GM20431 (cell line): Measurements from ENCODE around the gene GMNN.

ENCODE experiments used
- in situ Hi-C: fragments of 300-500 bp; cut with MseI, MboI; formaldehyde crosslinking; loops from one replicate; pipeline ENCODE4 v1.15.0; 2020; ENCODE audit warnings: low sequenced_read_pairs; ENCODE audit not compliant: unreplicated experiment

Gene GMNN

DNA sequence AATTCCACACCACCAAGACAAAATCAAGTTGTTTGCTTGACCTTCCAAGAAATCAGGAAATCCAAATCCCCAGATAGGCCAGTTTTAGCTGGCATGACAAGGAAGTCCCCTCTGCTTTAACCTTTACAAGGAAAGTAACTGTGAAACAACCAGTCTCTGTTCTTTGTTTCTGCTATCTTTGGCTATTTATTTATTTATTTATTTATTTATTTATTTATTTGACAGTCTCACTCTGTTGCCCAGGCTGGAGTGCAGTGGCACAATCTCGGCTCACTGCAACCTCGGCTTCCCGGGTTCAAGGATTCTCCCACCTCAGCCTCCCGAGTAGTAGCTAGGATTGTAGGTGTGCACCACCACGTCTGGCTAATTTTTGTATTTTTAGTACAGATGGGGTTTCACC is 14.5 kb upstream of the GMNN start:
- in situ Hi-C loops = loop anchor here (25.0 kb wide), 1 partner anchor 173 kb away; no protein-coding TSS in a partner anchor

GRCh38 chr6:24761193-24761835 is 13.4 kb upstream of the GMNN start:
- in situ Hi-C loops = loop anchor here (25.0 kb wide), 1 partner anchor 174 kb away; no protein-coding TSS in a partner anchor

DNA sequence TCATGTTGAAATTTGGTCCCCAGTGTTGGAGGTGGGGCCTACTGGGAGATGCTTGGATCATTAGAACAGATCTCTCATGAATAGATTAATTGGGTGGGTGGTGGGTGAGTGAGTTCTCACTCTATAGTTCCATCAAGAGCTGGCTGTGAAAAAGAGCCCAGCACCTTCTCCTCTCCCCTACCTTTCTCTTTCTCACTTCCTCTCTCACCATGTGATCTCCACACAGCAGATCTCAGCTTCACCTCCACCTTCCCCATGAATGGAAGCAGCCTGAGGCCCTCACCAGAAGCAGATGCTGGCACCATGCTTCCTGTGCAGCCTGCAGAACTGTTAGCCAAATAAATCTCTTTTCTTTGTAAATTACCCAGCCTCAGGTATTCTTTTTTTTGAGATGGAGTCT is 12.9 kb upstream of the GMNN start:
- in situ Hi-C loops = loop anchor here (25.0 kb wide), 1 partner anchor 175 kb away; no protein-coding TSS in a partner anchor

DNA sequence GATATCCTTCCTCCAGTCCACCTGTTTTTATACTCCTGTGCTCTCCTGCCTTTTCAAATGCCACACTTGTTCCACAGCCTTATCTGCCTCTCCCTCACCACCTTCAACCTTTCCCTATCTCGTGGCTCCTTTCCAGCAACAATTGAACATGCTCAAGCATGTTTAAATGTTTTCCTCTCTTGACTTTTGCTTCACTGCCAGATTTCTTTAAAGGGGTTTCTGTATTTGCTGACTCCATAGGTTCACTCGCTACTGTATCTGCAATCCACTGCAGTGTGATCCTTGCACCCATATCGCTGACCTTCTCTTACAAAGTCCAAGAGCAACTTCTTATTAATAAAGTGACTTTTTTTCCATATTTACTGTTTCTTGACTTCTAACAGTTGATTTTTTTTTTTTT is 11.2 kb upstream of the GMNN start:
- in situ Hi-C loops = loop anchor here (25.0 kb wide), 1 partner anchor 176 kb away; no protein-coding TSS in a partner anchor

DNA sequence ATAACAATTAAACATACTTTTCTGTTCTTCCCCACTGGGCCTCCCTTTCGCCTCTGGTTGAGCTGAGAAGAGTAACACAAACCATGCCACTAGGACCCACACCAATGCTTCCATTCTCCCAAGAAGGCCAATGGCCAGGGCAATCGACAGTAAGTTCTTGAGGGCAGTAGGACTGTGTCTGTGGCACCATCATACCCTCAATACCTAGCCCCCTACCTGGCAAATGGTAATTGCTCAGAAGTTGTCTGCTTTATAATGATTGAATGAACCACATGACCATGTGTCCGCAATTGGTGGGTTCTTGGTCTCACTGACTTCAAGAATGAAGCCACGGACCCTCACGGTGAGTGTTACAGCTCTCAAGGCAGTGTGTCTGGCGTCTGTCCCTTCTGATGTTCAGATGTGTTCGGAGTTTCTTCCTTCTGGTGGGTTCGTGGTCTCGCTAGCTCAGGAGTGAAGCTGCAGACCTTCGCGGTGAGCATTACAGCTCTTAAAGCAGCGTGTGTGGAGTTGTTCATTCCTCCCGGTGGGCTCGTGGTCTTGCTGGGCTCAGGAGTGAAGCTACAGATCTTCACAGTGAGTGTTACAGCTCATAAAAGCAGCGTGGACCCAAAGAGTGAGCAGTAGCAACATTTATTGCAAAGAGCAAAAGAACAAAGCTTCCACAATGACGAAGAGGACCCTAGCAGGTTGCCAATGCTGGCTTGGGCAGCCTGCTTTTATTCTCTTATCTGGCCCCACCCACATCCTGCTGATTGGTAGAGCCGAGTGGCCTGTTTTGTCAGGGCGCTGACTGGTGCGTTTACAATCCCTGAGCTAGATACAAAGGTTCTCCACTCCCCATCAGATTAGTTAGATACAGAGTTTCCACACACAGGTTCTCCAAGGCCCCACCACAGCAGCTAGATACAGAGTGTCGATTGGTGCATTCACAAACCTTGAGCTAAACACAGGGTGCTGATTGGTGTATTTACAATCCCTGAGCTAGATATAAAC is 9.6 kb upstream of the GMNN start:
- in situ Hi-C loops = loop anchor here (25.0 kb wide), 1 partner anchor 178 kb away; no protein-coding TSS in a partner anchor

GRCh38 chr6:24765968-24766367 is 8.8 kb upstream of the GMNN start:
- in situ Hi-C loops = loop anchor here (25.0 kb wide), 1 partner anchor 179 kb away; no protein-coding TSS in a partner anchor

DNA sequence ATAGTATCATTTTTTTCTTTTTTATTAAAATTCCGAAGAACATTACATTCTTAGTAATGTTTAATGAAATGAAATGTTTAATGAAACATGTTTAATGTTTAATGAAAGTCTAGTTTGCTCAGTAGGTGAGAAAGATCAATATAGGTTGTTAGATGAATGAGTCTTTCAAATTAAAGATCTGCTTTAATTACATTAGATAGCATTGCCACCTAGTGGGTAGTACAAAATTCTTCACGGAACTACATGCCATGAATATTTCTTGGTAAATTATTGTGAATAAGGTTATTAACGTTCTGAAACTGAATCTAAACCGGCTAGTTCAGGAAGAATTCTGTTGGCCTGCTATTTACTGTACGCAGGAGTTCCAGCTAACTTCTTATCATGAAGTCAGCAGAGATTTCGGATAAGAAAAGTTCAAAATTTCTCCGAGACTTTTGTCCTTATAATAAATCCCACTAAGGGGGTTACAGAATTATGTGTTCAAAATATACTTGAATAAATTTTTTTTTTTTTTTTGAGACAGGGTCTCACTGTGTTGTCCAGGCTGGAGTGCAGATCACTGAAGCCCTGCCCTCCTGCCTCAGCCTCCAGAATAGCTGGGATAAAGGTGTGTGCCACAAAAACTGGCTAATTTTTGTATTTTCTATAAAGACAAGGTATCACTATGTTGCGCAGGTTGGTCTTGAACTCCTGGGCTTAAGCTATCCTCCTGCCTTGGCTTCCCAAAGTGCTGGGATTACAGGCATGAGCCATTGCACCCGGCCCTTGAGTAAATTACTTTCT is 7.9 kb upstream of the GMNN start:
- in situ Hi-C loops = loop anchor here (25.0 kb wide), 1 partner anchor 180 kb away; no protein-coding TSS in a partner anchor

DNA sequence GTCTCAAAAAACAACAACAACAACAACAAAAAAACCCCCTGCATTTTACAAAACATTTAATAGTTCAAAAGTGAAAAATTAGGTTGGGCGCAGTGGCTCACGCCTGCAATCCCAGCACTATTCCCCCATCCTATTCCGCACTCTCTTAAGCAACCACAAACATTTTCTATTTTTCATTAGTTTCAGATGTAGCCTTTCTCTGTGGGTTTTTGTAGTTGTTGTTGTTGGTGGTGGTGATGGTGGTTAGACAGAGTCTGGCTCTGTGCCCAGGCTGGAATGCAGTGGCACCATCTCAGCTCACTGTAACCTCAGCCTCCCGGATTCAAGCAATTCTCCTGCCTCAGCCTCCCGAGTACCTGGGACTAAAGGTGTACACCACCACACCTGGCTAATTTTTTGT is 6.4 kb upstream of the GMNN start:
- in situ Hi-C loops = loop anchor here (25.0 kb wide), 1 partner anchor 181 kb away; no protein-coding TSS in a partner anchor

DNA sequence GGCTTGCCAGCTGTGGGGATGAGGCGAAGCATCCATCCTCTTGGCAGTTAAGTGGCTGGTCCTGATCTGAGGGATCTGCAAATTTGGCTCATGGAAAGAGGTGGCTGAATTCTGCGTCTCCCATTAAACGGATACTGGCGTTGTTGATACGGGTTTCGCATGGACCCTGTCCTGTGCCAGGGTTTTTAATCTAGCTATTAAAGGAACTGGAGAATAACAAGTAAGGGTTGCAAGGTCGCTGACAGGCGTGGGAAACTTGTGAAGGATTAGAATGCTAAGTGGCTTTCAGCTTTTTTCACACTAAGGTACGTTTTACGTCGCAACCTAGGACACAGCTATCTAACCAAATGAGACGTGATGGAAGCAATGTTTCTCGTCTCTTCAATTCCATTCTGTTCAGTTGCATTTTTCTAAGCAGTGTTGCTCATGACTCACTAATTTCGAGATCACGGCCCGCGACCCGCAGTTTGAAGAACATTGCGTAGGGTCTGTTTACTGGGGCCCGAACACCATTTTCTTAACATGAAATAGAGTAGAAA is 852 bp downstream of the GMNN start:
- in situ Hi-C loops = no loop called here

GRCh38 chr6:24777227-24777626 is 2.5 kb downstream of the GMNN start:
- in situ Hi-C loops = no loop called here

DNA sequence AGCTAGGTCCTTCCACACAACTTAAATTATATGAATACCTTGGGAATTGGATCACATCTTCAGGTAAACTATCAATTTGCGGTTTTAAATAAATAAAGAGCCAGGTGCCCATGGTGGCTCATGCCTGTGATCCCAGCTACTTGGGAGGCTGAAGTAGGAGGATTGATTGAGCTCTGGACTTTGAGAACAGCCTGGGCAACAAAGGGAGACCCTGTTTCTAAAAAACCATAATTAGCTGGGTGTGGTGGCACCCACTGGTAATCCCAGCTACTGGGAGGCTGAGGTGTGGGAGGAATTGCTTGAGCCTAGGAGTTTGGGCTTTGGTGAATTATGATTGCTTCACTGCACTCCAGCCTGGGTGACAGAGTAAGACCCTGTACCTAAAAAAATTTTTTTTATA is 3.4 kb downstream of the GMNN start:
- in situ Hi-C loops = no loop called here

- in situ Hi-C loops = no loop called here
These were observed 4.1 kb downstream of the GMNN start for GRCh38 chr6:24778878-24779277.

- in situ Hi-C loops = no loop called here
These were observed 4.8 kb downstream of the GMNN start for GRCh38 chr6:24779416-24780016.

GRCh38 chr6:24780206-24780605 is 5.5 kb downstream of the GMNN start:
- in situ Hi-C loops = no loop called here

DNA sequence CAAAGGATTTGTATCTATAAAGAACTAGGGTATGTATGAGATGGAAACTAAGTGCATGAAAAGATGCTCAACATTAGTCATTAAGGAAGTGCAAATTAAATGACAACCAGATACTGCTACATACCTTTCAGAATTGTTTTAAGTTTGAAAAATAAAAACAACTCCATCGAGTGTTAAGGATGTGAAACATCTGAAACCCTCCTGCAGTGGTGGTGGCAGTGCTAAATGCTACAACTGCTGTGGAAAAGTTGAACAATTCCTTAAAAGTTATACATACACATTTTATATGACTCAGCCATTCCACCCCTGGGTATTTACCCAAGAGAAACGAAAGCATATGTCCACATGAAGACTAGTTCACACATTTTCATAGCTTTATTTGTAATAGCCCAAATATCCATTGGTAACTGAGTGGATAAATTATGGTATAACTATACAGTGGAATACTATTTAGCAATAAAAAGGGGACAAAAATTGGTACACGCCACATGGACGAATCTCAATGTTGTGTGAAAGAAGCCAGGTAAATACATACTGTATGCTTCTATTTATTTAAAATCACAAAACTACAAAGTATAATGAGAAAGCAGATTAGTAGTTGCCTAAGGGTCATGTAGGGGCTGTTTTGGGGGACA is 13.4 kb downstream of the GMNN start:
- in situ Hi-C loops = no loop called here

GRCh38 chr6:24795106-24795505 is 20.4 kb downstream of the GMNN start:
- in situ Hi-C loops = no loop called here

DNA sequence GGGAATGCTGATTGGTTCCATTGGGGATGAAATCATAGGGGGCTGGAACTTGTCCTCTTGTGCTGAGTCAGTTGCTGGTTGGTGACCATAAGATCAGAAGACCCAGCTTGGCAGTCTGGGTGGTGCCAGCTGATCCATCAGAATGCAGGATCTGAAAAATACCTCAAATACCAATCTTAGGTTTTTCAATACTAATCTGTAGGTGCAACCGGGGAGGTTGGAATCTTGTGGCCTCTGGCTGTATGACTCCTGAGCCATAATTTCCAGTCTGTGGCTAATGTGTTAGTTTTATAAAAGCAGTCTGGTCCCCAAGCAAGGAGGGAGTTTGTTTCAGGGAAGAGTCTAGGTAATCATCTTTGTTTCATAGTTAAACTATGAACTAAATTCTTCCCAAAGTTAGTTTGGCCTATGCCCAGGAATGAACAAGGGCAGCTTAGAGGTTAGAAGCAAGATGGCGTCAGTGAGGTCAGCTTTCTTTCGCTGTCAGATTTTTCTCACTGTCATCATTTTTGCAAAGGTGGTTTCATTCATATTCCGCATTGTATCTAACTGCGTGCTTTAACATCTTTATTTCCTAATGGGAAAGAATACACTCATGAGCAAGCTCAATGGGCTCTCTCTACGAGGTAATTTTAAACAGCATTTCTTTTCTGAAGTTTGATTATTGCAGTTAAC is 22.0 kb downstream of the GMNN start:
- in situ Hi-C loops = no loop called here

DNA sequence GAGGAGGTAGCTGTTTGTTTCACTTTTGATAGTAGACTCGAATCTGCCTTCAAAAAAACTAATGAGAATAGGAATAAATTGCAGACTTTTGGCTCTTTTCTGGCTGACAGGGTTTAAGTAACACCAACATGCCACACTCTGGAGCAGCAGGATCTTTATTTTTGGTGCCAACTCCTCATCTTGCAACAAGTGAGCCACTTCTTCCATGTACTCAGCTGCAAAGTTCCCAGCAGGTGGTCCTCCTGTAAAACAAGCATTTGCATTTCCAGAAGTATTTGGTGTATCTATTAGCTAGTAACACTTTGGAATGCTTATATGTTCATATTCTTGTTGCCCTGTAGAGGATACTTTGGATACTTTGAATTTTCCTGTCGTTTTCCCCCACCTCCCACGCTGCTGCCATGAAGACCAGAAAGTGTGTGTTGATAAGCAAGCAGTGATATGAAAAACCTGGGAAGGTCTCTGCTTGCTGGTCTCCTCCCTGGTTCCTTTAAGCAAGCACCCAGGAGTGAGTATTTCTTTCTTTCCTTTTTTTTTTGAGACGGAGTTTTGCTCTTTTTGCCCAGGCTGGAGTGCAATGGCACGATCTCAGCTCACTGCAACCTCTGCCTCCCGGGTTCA is 23.0 kb downstream of the GMNN start:
- in situ Hi-C loops = no loop called here
